AG04450 (cell line): ENCODE results near the gene TCOF1. TPM values are rescaled to one million over a fixed set of nuclear protein-coding genes. Genes with fewer than 3 reads are reported as not detected.

Experiments
- CTCF ChIA-PET: fragments of 300-600, 350-600 bp; formaldehyde crosslinking; extraction: SDS; loops from one replicate; lab custom pipeline; 2022; ENCODE audit warnings: antibody characterized with exemption, inconsistent platforms; lab: Charles Lee
- POLR2A ChIA-PET: fragments of 350-600 bp; formaldehyde crosslinking; extraction: SDS; loops from one replicate; lab custom pipeline; 2021; ENCODE audit warnings: antibody characterized with exemption, inconsistent platforms; lab: Yijun Ruan, JAX
- DNase-seq: peaks from one replicate; pipeline ENCODE4 v3.0.0-alpha.2; 2011; ENCODE audit warnings: low read depth, low spot score
- H3K27ac ChIP-seq: one replicate; pipeline ENCODE4 v1.5.1; 2012; ENCODE audit warnings: low read depth, low read length, control low read depth
- H3K27me3 ChIP-seq: one replicate; pipeline ENCODE4 v1.6.0; 2012; ENCODE audit warnings: low read length; ENCODE audit not compliant: control insufficient read depth, insufficient read depth
- H3K4me3 ChIP-seq: 2 replicates; pipeline ENCODE4 v1.5.1; 2011; ENCODE audit warnings: mild to moderate bottlenecking, low read depth, low read length, control low read depth
- H3K9me3 ChIP-seq: 2 replicates; pipeline ENCODE4 v1.5.1; 2012; ENCODE audit warnings: low read length; ENCODE audit not compliant: control insufficient read depth, insufficient read depth
- polyA plus RNA-seq: library from polyadenylated mRNA; depleted of rRNA; stranded (reverse); fragments of >200 nt; gene quantifications from 2 replicates; pipeline ENCODE4 v1.2.3, GENCODE V29; 2011
- TF ChIP-seq, protein P1 (sequence below): IDR thresholded peaks from 2 replicates; pipeline ENCODE4 v1.5.1; 2011; ENCODE audit warnings: low read depth, low read length, control low read depth, inconsistent platforms

Gene TCOF1
- polyA plus RNA-seq, 1 experiment, result 6.5 TPM

DNA sequence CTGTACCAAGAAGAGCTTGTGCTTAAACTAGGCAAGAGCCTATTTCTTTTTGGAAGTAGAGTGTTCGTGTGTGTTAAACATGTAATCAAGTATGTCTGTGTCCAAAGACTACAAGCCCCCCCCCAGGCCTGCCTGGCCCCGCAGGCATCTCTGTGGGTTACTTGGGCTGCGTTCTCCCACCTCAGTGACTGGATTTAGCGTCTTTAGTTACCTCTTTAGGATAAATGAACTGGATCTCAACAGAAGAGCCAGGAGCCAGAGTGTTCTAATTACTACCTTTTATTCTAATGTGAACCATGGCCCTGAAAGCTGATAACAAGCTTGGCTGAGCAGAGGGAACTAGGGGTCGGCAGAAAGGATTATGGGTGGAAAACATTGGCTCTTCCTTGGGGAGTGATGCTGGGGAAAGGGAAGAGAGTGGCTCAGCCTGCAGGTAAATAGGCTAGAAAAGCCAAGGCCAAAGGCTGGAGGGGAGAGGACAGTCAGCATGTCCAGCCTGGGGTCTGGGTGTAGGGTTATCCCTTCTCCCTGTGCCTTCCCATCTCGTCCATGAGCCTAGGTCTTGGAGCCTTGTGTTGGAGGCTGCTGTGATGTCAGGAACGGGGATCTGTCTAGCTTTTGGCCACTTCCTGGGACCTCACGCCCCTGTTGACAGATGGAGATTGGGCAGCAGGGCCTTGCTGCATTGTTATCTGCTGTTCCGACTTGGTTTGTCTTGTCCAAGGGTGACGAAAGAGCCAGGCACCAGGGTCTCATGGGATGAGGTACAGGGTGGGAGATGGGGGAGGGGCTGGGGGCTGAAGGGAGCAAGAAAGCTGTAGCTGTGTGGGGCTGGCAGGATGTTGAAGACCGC is 44.1 kb downstream of the TCOF1 start:
- Histone ChIP-seq H3K4me3 (no peak overlapping the region), H3K27me3 (no peaks in the 10 kb centered on the region), H3K9me3 (no peaks in the 10 kb centered on the region), H3K27ac (no peak overlapping the region)
- ChIA-PET POLR2A (no interaction called here), CTCF (interaction anchor here (0.6 kb wide), 1 partner anchor 231 kb away, joined by 3 read pairs; no protein-coding TSS in a partner anchor)
- DNase-seq, result no peak
- TF ChIP-seq, protein P1, sequence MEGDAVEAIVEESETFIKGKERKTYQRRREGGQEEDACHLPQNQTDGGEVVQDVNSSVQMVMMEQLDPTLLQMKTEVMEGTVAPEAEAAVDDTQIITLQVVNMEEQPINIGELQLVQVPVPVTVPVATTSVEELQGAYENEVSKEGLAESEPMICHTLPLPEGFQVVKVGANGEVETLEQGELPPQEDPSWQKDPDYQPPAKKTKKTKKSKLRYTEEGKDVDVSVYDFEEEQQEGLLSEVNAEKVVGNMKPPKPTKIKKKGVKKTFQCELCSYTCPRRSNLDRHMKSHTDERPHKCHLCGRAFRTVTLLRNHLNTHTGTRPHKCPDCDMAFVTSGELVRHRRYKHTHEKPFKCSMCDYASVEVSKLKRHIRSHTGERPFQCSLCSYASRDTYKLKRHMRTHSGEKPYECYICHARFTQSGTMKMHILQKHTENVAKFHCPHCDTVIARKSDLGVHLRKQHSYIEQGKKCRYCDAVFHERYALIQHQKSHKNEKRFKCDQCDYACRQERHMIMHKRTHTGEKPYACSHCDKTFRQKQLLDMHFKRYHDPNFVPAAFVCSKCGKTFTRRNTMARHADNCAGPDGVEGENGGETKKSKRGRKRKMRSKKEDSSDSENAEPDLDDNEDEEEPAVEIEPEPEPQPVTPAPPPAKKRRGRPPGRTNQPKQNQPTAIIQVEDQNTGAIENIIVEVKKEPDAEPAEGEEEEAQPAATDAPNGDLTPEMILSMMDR, result no peak

DNA sequence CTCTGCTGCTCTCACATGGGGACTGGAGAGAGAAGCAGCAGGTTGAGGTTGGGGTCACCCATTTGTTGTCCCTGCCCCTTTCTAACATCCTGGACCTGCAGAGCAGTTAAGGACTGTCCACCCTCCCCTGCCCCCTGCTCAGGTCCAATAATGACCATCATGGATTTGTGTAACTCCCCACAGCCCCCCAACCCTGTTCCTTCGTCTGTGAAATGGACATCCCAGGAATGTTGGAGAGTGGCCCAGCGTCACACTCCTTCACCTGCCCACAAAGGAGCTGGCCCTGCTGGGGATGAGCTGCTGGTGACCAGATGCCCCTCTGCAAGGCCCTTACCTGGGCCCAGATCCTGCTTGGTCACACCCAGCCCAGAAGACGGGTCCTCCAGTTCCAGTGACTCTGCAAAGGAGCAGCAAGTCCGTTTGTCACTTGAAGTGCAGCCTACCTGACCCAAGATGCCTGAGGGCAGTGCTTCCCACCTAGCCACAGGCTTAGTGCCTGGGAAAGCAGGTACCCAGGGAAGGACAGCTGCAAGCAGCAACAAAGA is 44.8 kb downstream of the TCOF1 start:
- TF ChIP-seq, protein P1, result no peak
- CTCF ChIA-PET, result no interaction called here

DNA sequence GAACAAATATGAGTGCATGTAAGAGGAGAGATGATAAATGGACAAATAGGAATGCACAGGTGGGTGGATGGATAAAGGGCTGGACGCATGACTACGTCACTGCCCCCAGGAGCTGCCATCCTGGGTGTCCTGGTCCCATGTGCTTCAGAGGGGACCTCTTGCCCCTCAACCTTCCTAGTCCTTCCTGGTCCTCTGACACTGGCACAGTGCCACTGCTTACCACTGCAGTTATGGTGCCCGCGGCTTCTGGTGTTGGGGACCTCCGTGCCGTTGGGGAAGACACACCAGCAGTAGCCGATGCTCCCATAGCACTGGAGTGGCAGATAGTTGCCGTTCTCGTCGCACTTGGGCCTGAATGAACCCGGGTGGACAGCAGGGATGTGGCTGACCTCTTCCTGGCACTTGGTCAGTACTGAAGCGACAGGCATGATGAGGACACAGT is 45.4 kb downstream of the TCOF1 start:
- no peaks in the 10 kb centered on the region for H3K27me3 ChIP-seq
- H3K27ac ChIP-seq, result no peak overlapping the region
- H3K9me3 ChIP-seq, result no peaks in the 10 kb centered on the region
- H3K4me3 ChIP-seq, result no peak overlapping the region
- CTCF ChIA-PET, result no interaction called here
- DNase-seq, result no peak
- TF ChIP-seq, protein P1, result no peak
- POLR2A ChIA-PET, result no interaction called here

More for the DNA sequence above, 44.8 kb downstream of the TCOF1 start:
- POLR2A ChIA-PET, result no interaction called here
- DNase-seq, result no peak
- no peaks in the 10 kb centered on the region for H3K27me3 ChIP-seq
- H3K9me3 ChIP-seq, result no peaks in the 10 kb centered on the region
- H3K27ac ChIP-seq, result no peak overlapping the region
- H3K4me3 ChIP-seq, result no peak overlapping the region

DNA sequence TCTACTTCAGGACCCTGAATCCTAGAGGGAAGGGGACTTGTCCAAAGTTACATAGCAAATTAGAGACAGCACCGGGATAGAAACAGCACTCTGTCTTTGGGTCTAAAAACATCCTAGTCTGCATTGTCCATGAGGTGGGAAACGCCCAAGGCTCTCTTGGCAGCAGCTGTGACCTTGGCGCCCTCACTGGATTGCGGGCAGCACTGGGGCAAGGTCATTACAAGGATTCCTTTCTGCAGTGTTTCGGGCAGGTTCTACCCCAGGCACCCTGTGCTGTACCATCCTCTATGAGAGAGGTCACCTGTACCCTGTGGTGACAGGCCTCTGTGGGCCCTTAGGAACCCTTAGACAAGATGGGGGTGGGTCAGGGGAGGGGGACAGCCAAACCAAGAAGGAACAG is 46.6 kb downstream of the TCOF1 start:
- no peak overlapping the region for H3K27ac ChIP-seq
- CTCF ChIA-PET, result no interaction called here
- no peak overlapping the region for H3K4me3 ChIP-seq
- POLR2A ChIA-PET, result no interaction called here
- no peak for DNase-seq
- TF ChIP-seq, protein P1, result no peak
- no peaks in the 10 kb centered on the region for H3K27me3 ChIP-seq
- H3K9me3 ChIP-seq, result no peaks in the 10 kb centered on the region

DNA sequence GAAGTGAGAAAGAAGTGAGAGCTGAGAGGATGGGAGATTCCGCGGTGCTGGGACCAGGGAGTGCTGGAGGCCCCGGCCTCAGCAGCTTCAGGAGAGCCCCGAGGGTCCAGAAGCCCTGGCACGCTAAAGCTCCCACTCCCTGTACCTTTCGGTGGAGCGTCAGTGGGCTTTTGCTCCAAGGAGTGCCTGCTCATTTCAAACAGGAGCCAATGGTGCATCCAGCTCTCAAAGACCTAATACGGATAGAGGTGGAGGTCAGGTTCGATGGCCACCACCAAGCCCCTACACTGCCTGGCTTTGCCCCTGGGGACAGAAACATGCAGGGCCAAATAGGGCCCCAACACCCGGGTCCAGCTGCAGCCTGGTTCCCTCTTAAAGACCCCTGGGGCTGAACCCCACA is 47.0 kb downstream of the TCOF1 start:
- CTCF ChIA-PET, result no interaction called here
- Histone ChIP-seq H3K9me3 (no peaks in the 10 kb centered on the region), H3K27me3 (no peaks in the 10 kb centered on the region), H3K27ac (no peak overlapping the region), H3K4me3 (no peak overlapping the region)
- TF ChIP-seq, protein P1, result no peak
- POLR2A ChIA-PET, result no interaction called here
- DNase-seq, result no peak
